IMR-90 (cell line): Measurements from ENCODE around the gene DOK3. TPM values are rescaled to one million over a fixed set of nuclear protein-coding genes. Genes with fewer than 3 reads are reported as not detected.
A peak's percentile ranks its signal among the peaks of the same experiment; 100 is the strongest.

Experiments
- ATAC-seq: fragments of 200-7000 bp; cut with Tn5 transposase; 2 replicates; pipeline ENCODE4 v1.9.1; 2020; ENCODE audit warnings: low read depth, mild to moderate bottlenecking, moderate library complexity
- BruUV-seq: library from RNA; stranded (reverse); fragments of 400-500 nt; replicated peaks from 2 replicates; lab custom pipeline; 2021; lab: Mats Ljungman, UMichigan
- CTCF ChIA-PET: fragments of 300-600 bp; formaldehyde crosslinking; extraction: SDS; loops from one replicate; lab custom pipeline; 2021; ENCODE audit warnings: antibody characterized with exemption; lab: Yijun Ruan, JAX
- POLR2A ChIA-PET: fragments of 300-600 bp; sonication (Branson Sonifier 250); formaldehyde crosslinking; loops from one replicate; lab custom pipeline; 2022; ENCODE audit warnings: antibody characterized with exemption; ENCODE audit not compliant: unreplicated experiment; lab: Charles Lee
- DNase-seq: peaks from one replicate; pipeline ENCODE4 v3.0.0; 2013
- H2AFZ ChIP-seq: replicated peaks from 2 replicates; pipeline ENCODE3; 2013; ENCODE audit warnings: low read length, mild to moderate bottlenecking; ENCODE audit not compliant: poor library complexity
- H2AK5ac ChIP-seq: 2 replicates; pipeline ENCODE4 v1.6.1; 2013; ENCODE audit warnings: low read depth, low read length, inconsistent platforms
- H2AK9ac ChIP-seq: replicated peaks from 2 replicates; pipeline ENCODE3; 2013; ENCODE audit warnings: mild to moderate bottlenecking, low read depth, low read length, moderate library complexity; ENCODE audit not compliant: poor library complexity
- H2BK120ac ChIP-seq: 2 replicates; pipeline ENCODE4 v1.6.1; 2013; ENCODE audit warnings: low read depth, low read length, inconsistent platforms
- H2BK15ac ChIP-seq: 3 replicates; pipeline ENCODE4 v1.6.1; 2013; ENCODE audit warnings: low read depth, low read length, inconsistent platforms
- H2BK20ac ChIP-seq: 2 replicates; pipeline ENCODE4 v1.6.1; 2013; ENCODE audit warnings: low read depth, mild to moderate bottlenecking, inconsistent platforms, low read length, moderate library complexity
- H2BK5ac ChIP-seq: 2 replicates; pipeline ENCODE4 v1.6.1; 2013; ENCODE audit warnings: mild to moderate bottlenecking, low read depth, low read length, inconsistent platforms; ENCODE audit not compliant: poor library complexity, severe bottlenecking
- H3K14ac ChIP-seq: replicated peaks from 2 replicates; pipeline ENCODE4 v1.6.1; 2013; ENCODE audit warnings: low read depth, low read length, inconsistent platforms
- H3K18ac ChIP-seq: 2 replicates; pipeline ENCODE4 v1.6.1; 2013; ENCODE audit warnings: low read depth, low read length, control low read depth
- H3K23ac ChIP-seq: 2 replicates; pipeline ENCODE4 v1.6.1; 2013; ENCODE audit warnings: low read depth, low read length, inconsistent platforms
- H3K27ac ChIP-seq: 2 replicates; pipeline ENCODE4 v1.5.1; 2013; ENCODE audit warnings: mild to moderate bottlenecking, control low read depth, low read length; ENCODE audit not compliant: insufficient read depth
- H3K27me3 ChIP-seq: 2 replicates; pipeline ENCODE4 v1.6.1; 2013; ENCODE audit warnings: low read length; ENCODE audit not compliant: control insufficient read depth, insufficient read depth
- H3K36me3 ChIP-seq: 2 replicates; pipeline ENCODE4 v1.6.1; 2013; ENCODE audit warnings: low read length, mixed read lengths; ENCODE audit not compliant: control insufficient read depth, insufficient read depth
- H3K4ac ChIP-seq: 2 replicates; pipeline ENCODE4 v1.6.1; 2013; ENCODE audit warnings: low read depth, low read length, inconsistent platforms
- H3K4me1 ChIP-seq: 2 replicates; pipeline ENCODE4 v1.6.1; 2013; ENCODE audit warnings: low read length, mixed read lengths; ENCODE audit not compliant: control insufficient read depth, insufficient read depth
- H3K4me2 ChIP-seq: 2 replicates; pipeline ENCODE4 v1.6.1; 2013; ENCODE audit warnings: low read depth, mild to moderate bottlenecking, control low read depth, low read length, moderate library complexity
- H3K4me3 ChIP-seq: 2 replicates; pipeline ENCODE4 v1.5.1; 2013; ENCODE audit warnings: low read depth, mild to moderate bottlenecking, control low read depth, low read length, moderate library complexity; ENCODE audit not compliant: insufficient read depth
- H3K56ac ChIP-seq: 2 replicates; pipeline ENCODE4 v1.6.1; 2013; ENCODE audit warnings: low read length, inconsistent platforms; ENCODE audit not compliant: insufficient read depth; ENCODE audit errors: extremely low read depth
- H3K79me1 ChIP-seq, 2 experiments: 2 replicates each; pipeline ENCODE4 v1.6.1; 2013; ENCODE audit warnings: low read length in 2 of 2, inconsistent platforms in 1 of 2, low read depth in 1 of 2
- H3K9ac ChIP-seq: 2 replicates; pipeline ENCODE4 v1.6.1; 2013; ENCODE audit warnings: low read depth, low read length, control low read depth
- H3K9me1 ChIP-seq: 2 replicates; pipeline ENCODE4 v1.6.1; 2013; ENCODE audit warnings: low read length, inconsistent platforms; ENCODE audit not compliant: insufficient read depth
- H3K9me3 ChIP-seq: 2 replicates; pipeline ENCODE4 v1.6.1; 2013; ENCODE audit warnings: low read length; ENCODE audit not compliant: control insufficient read depth, insufficient read depth
- H4K20me1 ChIP-seq: 2 replicates; pipeline ENCODE4 v1.6.1; 2013; ENCODE audit warnings: low read length, inconsistent platforms; ENCODE audit not compliant: insufficient read depth
- H4K5ac ChIP-seq: 2 replicates; pipeline ENCODE4 v1.6.1; 2013; ENCODE audit warnings: mild to moderate bottlenecking, low read depth, low read length, control low read depth
- H4K8ac ChIP-seq, 2 experiments: 2 replicates each; pipeline ENCODE4 v1.6.1; 2013; ENCODE audit warnings: low read depth in 2 of 2, low read length in 2 of 2, control low read depth in 1 of 2, inconsistent platforms in 1 of 2
- H4K91ac ChIP-seq: 2 replicates; pipeline ENCODE4 v1.6.1; 2013; ENCODE audit warnings: low read depth, low read length, inconsistent platforms; ENCODE audit not compliant: insufficient read depth
- BHLHE40 ChIP-seq: fragments of 150-350 bp; IDR thresholded peaks from 2 replicates; pipeline ENCODE4 v1.6.1; 2016; ENCODE audit warnings: mild to moderate bottlenecking, low read depth, low read length
- CEBPB ChIP-seq: IDR thresholded peaks from 2 replicates; pipeline ENCODE4 v1.6.1; 2012; ENCODE audit warnings: low read depth, low read length, improper control_type of control experiment
- CHD1 ChIP-seq: IDR thresholded peaks from 2 replicates; pipeline ENCODE4 v1.6.1; 2012; ENCODE audit warnings: low read depth, low read length, improper control_type of control experiment
- CTCF ChIP-seq: conservative IDR thresholded peaks from 2 replicates; pipeline ENCODE4 v1.5.1; 2012; ENCODE audit warnings: mild to moderate bottlenecking, low read depth, low read length, improper control_type of control experiment
- FOS ChIP-seq: fragments of 150-350 bp; IDR thresholded peaks from 2 replicates; pipeline ENCODE4 v1.6.1; 2016; ENCODE audit warnings: low read depth, low read length
- MAFK ChIP-seq: IDR thresholded peaks from 2 replicates; pipeline ENCODE4 v1.6.1; 2012; ENCODE audit warnings: low read depth, low read length, improper control_type of control experiment
- MAZ ChIP-seq: IDR thresholded peaks from 2 replicates; pipeline ENCODE4 v1.6.1; 2012; ENCODE audit warnings: low read depth, mild to moderate bottlenecking, low read length, improper control_type of control experiment, moderate library complexity, borderline replicate concordance
- MXI1 ChIP-seq: IDR thresholded peaks from 2 replicates; pipeline ENCODE4 v1.6.1; 2012; ENCODE audit warnings: low read depth, mild to moderate bottlenecking, low read length, moderate library complexity, borderline replicate concordance
- NFE2L2 ChIP-seq: fragments of 150-350 bp; IDR thresholded peaks from 2 replicates; pipeline ENCODE4 v1.6.1; 2016; ENCODE audit warnings: low read depth, mild to moderate bottlenecking, low read length
- POLR2A ChIP-seq: IDR thresholded peaks from 2 replicates; pipeline ENCODE4 v1.6.1; 2012; ENCODE audit warnings: mild to moderate bottlenecking, low read depth, low read length
- RCOR1 ChIP-seq: IDR thresholded peaks from 2 replicates; pipeline ENCODE4 v1.6.1; 2012; ENCODE audit warnings: mild to moderate bottlenecking, low read length, improper control_type of control experiment; ENCODE audit not compliant: insufficient replicate concordance
- RFX5 ChIP-seq: IDR thresholded peaks from 2 replicates; pipeline ENCODE4 v1.8.0; 2012; ENCODE audit warnings: low read depth, mild to moderate bottlenecking, low read length, moderate library complexity
- SMC3 ChIP-seq: fragments of 150-350 bp; IDR thresholded peaks from 2 replicates; pipeline ENCODE4 v1.6.1; 2016; ENCODE audit warnings: low read depth, mild to moderate bottlenecking, antibody characterized with exemption, low read length, moderate library complexity
- WGBS, 2 experiments: methylation state at CpG; one replicate each; pipeline versions ENCODE4 v1.1.5 to v1.1.7; 2013; ENCODE audit warnings: missing lambda C conversion rate in 2 of 2; ENCODE audit not compliant: insufficient read length in 1 of 2; ENCODE audit errors: extremely low coverage in 2 of 2; 5-methylcytosine and 5-hydroxymethylcytosine counted together
- dilution Hi-C: fragments of 300-500 bp; cut with HindIII; formaldehyde crosslinking; loops from one replicate; pipeline ENCODE4 v1.14.3; 2018; ENCODE audit warnings: low sequenced_read_pairs; ENCODE audit not compliant: unreplicated experiment
- in situ Hi-C: fragments of 300-500 bp; cut with MboI; formaldehyde crosslinking; loops from 3 replicates; pipeline ENCODE4 v1.14.3; 2019; ENCODE audit warnings: low sequenced_read_pairs, inconsistent platforms, mixed read lengths
- intact Hi-C: fragments of 100-400 bp; cut with micrococcal nuclease; formaldehyde crosslinking; loops from 2 replicates; pipeline ENCODE4 v1.10.0; 2022
- polyA plus RNA-seq, 3 experiments: library from polyadenylated mRNA; depleted of rRNA; stranded (reverse); fragments of >200 nt; gene quantifications; 2 replicates each; pipeline ENCODE4 v1.2.3, GENCODE V29; 2012; ENCODE audit warnings: low replicate concordance in 1 of 3
- total RNA-seq: library from RNA; depleted of rRNA; stranded (reverse); fragments of >200 nt; gene quantifications from 2 replicates; pipeline ENCODE4 v1.2.3, GENCODE V29; 2012

The DOK3 gene
- total and polyA plus RNA-seq, 2 of the 4 experiments (the other 2 are of a cell fraction): 0.54 to 3.9 TPM

- no peak for TF ChIP-seq RFX5
Observed at GRCh38 chr5:177484902-177485549, 24.6 kb downstream of the DOK3 start (continued).

- dilution Hi-C loops: no loop called here
- H3K27me3 ChIP-seq: no peaks in the 10 kb centered on the region
- no peak overlapping the region for H3K4me2 ChIP-seq
- in situ Hi-C loops: no loop called here
- peaks cover 17% of the 10 kb centered on the region; the same call in 1 of the 2 replicates for H3K4me1 ChIP-seq
- H3K9me3 ChIP-seq: no peaks in the 10 kb centered on the region
- no peak overlapping the region for H2BK5ac ChIP-seq
- peaks cover 90% of the 10 kb centered on the region for H4K20me1 ChIP-seq
- peak overlapping the region in 1 of 2 experiments; percentile 8; a peak in 1 of 4 replicates for H4K8ac ChIP-seq
- H3K18ac ChIP-seq: no peak overlapping the region
- CTCF ChIA-PET: interaction anchor here (1.1 kb wide), 1 partner anchor 80 kb away, joined by 3 read pairs; no protein-coding TSS in a partner anchor
- no peak overlapping the region for H4K91ac ChIP-seq
- POLR2A ChIA-PET: no interaction called here
- H3K36me3 ChIP-seq: peaks cover 81% of the 10 kb centered on the region
- H3K14ac ChIP-seq: no peak overlapping the region
- no peak overlapping the region for H3K4me3 ChIP-seq
- intact Hi-C loops: no loop called here
- H2AK5ac ChIP-seq: no peak overlapping the region
- no peak overlapping the region; the same call in 1 of the 2 replicates for H3K23ac ChIP-seq
- no peak overlapping the region for H2BK120ac ChIP-seq
- H3K9me1 ChIP-seq: peaks cover 21% of the 10 kb centered on the region; the same call in 1 of the 2 replicates
- DNase-seq: no peak
- BruUV-seq: no TSS peak
- no peak overlapping the region for H4K5ac ChIP-seq
- H2BK20ac ChIP-seq: no peak overlapping the region
- no peak overlapping the region for H3K56ac ChIP-seq
- H2BK15ac ChIP-seq: no peak overlapping the region
- peak overlapping the region; percentile 68 for H2AK9ac ChIP-seq
- no peak overlapping the region for H3K4ac ChIP-seq
- 83% methylated on average over 17 of the region's 22 CpGs; no CpG with 5 or more reads in 1 of the 2 experiments for WGBS, 2 experiments
- H2AFZ ChIP-seq: peak overlapping the region; percentile 4
- no peak overlapping the region for H3K9ac ChIP-seq
- peaks cover 40 to 75% of the 10 kb centered on the region in 2 experiments for H3K79me1 ChIP-seq
- peak overlapping the region; percentile 19; the same call in 1 of the 2 replicates for H3K27ac ChIP-seq
- ATAC-seq: peak; percentile 0; the same call in 1 of the 2 replicates
- TF ChIP-seq POLR2A (no peak), CHD1 (no peak), RFX5 (no peak), MAFK (no peak), RCOR1 (no peak), SMC3 (no peak), FOS (no peak), NFE2L2 (no peak), MXI1 (no peak), CTCF (no peak), CEBPB (no peak), MAZ (no peak), BHLHE40 (no peak)
Observed at GRCh38 chr5:177483994-177484901, 25.4 kb downstream of the DOK3 start.
